HG02970 (cell line): ENCODE data around the gene CCR7.

ENCODE experiments used
- ATAC-seq: cut with Tn5 transposase; IDR thresholded peaks from one replicate; pipeline ENCODE4 v1.9.1; 2021; ENCODE audit warnings: mild to moderate bottlenecking, moderate library complexity, moderate number of reproducible peaks; ENCODE audit not compliant: unreplicated experiment, low FRiP score

The CCR7 gene

GRCh38 chr17:40538936-40539705, 26.2 kb downstream of the CCR7 start:
- ATAC-seq = no peak

GRCh38 chr17:40538019-40538935, 27.0 kb downstream of the CCR7 start:
- ATAC-seq = no peak

- no peak for ATAC-seq
Observed at GRCh38 chr17:40536295-40537171, 28.7 kb downstream of the CCR7 start.

GRCh38 chr17:40535924-40536294, 29.4 kb downstream of the CCR7 start:
- ATAC-seq = no peak

GRCh38 chr17:40535438-40535837, 29.8 kb downstream of the CCR7 start:
- no peak for ATAC-seq

- ATAC-seq = no peak
Observed at GRCh38 chr17:40534371-40535189, 30.7 kb downstream of the CCR7 start.

- ATAC-seq = no peak
Observed at GRCh38 chr17:40533896-40534295, 31.4 kb downstream of the CCR7 start.

GRCh38 chr17:40532520-40533253, 32.6 kb downstream of the CCR7 start:
- no peak for ATAC-seq

GRCh38 chr17:40531051-40531991, 34.0 kb downstream of the CCR7 start:
- no peak for ATAC-seq

- no peak for ATAC-seq
Observed at GRCh38 chr17:40530531-40530994, 34.7 kb downstream of the CCR7 start.

- no peak for ATAC-seq
Observed at GRCh38 chr17:40529991-40530390, 35.3 kb downstream of the CCR7 start.

GRCh38 chr17:40528692-40529417, 36.4 kb downstream of the CCR7 start:
- no peak for ATAC-seq

GRCh38 chr17:40526668-40527067, 38.6 kb downstream of the CCR7 start:
- ATAC-seq = no peak

GRCh38 chr17:40525294-40525693, 40.0 kb downstream of the CCR7 start:
- ATAC-seq = no peak

GRCh38 chr17:40524243-40524965, 40.9 kb downstream of the CCR7 start:
- ATAC-seq = no peak

GRCh38 chr17:40522961-40523310, 42.3 kb downstream of the CCR7 start:
- no peak for ATAC-seq
